Caco-2 (cell line): ENCODE measurements around the gene LEKR1. TPM values are rescaled to one million over a fixed set of nuclear protein-coding genes. Genes with fewer than 3 reads are reported as not detected.

ENCODE experiments used
- BruUV-seq: library from RNA; stranded (reverse); fragments of 400-500 nt; replicated peaks from 2 replicates; lab custom pipeline; 2021; lab: Mats Ljungman, UMichigan
- CTCF ChIA-PET: fragments of 300-600 bp; sonication (Branson Sonifier 250); formaldehyde crosslinking; loops from one replicate; lab custom pipeline; 2022; ENCODE audit warnings: antibody characterized with exemption; lab: Charles Lee
- POLR2A ChIA-PET: fragments of 300-600 bp; sonication (Branson Sonifier 250); formaldehyde crosslinking; loops from one replicate; lab custom pipeline; 2022; ENCODE audit warnings: antibody characterized with exemption; lab: Charles Lee
- DNase-seq, 2 experiments: peaks; one replicate each; pipeline versions ENCODE4 v3.0.0 to v3.0.0-alpha.2; 2020 to 2022
- H3K27me3 ChIP-seq: replicated peaks from 2 replicates; pipeline ENCODE4 v1.6.0; 2011; ENCODE audit warnings: low read length; ENCODE audit not compliant: control insufficient read depth, insufficient read depth
- H3K36me3 ChIP-seq: 2 replicates; pipeline ENCODE4 v1.5.1; 2011; ENCODE audit warnings: low read length; ENCODE audit not compliant: control insufficient read depth, insufficient read depth
- H3K4me1 ChIP-seq: fragments of 250-450 bp; sonication (Bioruptor Pico); 2 replicates; pipeline ENCODE4 v1.5.1; 2020; ENCODE audit warnings: mild to moderate bottlenecking
- H3K4me3 ChIP-seq: 2 replicates; pipeline ENCODE4 v1.5.1; 2011; ENCODE audit warnings: low read depth, mild to moderate bottlenecking, control low read depth, low read length
- H3K9me3 ChIP-seq: fragments of 250-450 bp; sonication (Bioruptor Pico); 2 replicates; pipeline ENCODE4 v1.5.1; 2020; ENCODE audit warnings: mild to moderate bottlenecking, moderate library complexity
- H3K27ac Mint-ChIP-seq: one replicate; pipeline ENCODE4 v1.8.0; 2022; ENCODE audit warnings: mixed read lengths; ENCODE audit not compliant: unreplicated experiment
- H3K27me3 Mint-ChIP-seq: one replicate; pipeline ENCODE4 v1.8.0; 2022; ENCODE audit warnings: mixed read lengths; ENCODE audit not compliant: insufficient read depth, unreplicated experiment
- H3K36me3 Mint-ChIP-seq: one replicate; pipeline ENCODE4 v1.8.0; 2022; ENCODE audit warnings: mild to moderate bottlenecking, mixed read lengths; ENCODE audit not compliant: insufficient read depth, unreplicated experiment
- H3K4me1 Mint-ChIP-seq: one replicate; pipeline ENCODE4 v1.8.0; 2022; ENCODE audit warnings: low read depth, mixed read lengths; ENCODE audit not compliant: unreplicated experiment
- H3K4me3 Mint-ChIP-seq: one replicate; pipeline ENCODE4 v1.8.0; 2022; ENCODE audit warnings: mild to moderate bottlenecking, moderate library complexity, mixed read lengths; ENCODE audit not compliant: unreplicated experiment
- H3K9me3 Mint-ChIP-seq: one replicate; pipeline ENCODE4 v1.8.0; 2022; ENCODE audit warnings: mixed read lengths; ENCODE audit not compliant: unreplicated experiment
- intact Hi-C: fragments of 100-400 bp; cut with micrococcal nuclease; formaldehyde crosslinking; loops from one replicate; pipeline ENCODE4 v1.10.0; 2022; ENCODE audit not compliant: unreplicated experiment
- total RNA-seq: library from RNA; stranded (reverse); gene quantifications from 2 replicates; pipeline ENCODE4 v1.2.3, GENCODE V29; 2022
- TF ChIP-seq, protein P1 (sequence below), 2 experiments: fragments of 200-600 bp in 1 of 2; IDR thresholded peaks; 1 replicate in 1 of 2; 2 replicates in 1 of 2; pipeline versions ENCODE4 v1.5.1 to v1.8.0; 2011 to 2022; ENCODE audit warnings: antibody characterized with exemption in 1 of 2, control low read depth in 1 of 2, inconsistent platforms in 1 of 2, low read depth in 1 of 2, low read length in 1 of 2, mild to moderate bottlenecking in 1 of 2, moderate library complexity in 1 of 2; ENCODE audit not compliant: insufficient read depth in 1 of 2, severe bottlenecking in 1 of 2, unreplicated experiment in 1 of 2

The LEKR1 gene
- total RNA-seq, 1 experiment from 2014 or later = 1.6 TPM

- DNase-seq = no peak
- no peak overlapping the region for H3K4me3 ChIP-seq
- H3K4me1 ChIP-seq = no peaks in the 10 kb centered on the region
- peaks cover 9% of the 10 kb centered on the region for H3K9me3 Mint-ChIP-seq
- no peaks in the 10 kb centered on the region for H3K27me3 Mint-ChIP-seq
- H3K4me3 Mint-ChIP-seq = no peak overlapping the region
- no peaks in the 10 kb centered on the region; the same call in 1 of the 2 replicates for H3K36me3 ChIP-seq
- BruUV-seq = no TSS peak
- H3K27me3 ChIP-seq = no peaks in the 10 kb centered on the region
- no peaks in the 10 kb centered on the region for H3K36me3 Mint-ChIP-seq
- TF ChIP-seq, protein P1, sequence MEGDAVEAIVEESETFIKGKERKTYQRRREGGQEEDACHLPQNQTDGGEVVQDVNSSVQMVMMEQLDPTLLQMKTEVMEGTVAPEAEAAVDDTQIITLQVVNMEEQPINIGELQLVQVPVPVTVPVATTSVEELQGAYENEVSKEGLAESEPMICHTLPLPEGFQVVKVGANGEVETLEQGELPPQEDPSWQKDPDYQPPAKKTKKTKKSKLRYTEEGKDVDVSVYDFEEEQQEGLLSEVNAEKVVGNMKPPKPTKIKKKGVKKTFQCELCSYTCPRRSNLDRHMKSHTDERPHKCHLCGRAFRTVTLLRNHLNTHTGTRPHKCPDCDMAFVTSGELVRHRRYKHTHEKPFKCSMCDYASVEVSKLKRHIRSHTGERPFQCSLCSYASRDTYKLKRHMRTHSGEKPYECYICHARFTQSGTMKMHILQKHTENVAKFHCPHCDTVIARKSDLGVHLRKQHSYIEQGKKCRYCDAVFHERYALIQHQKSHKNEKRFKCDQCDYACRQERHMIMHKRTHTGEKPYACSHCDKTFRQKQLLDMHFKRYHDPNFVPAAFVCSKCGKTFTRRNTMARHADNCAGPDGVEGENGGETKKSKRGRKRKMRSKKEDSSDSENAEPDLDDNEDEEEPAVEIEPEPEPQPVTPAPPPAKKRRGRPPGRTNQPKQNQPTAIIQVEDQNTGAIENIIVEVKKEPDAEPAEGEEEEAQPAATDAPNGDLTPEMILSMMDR (IDR thresholded peaks at IDR 0.05; ENCODE audit: insufficient read depth in 1 of 2, low read depth in 1 of 2, low read length in 1 of 2, severe bottlenecking in 1 of 2, unreplicated experiment in 1 of 2) = no peak
- H3K4me1 Mint-ChIP-seq = peaks cover 11% of the 10 kb centered on the region
- POLR2A ChIA-PET = no interaction called here
- no peak overlapping the region for H3K27ac Mint-ChIP-seq
- no peaks in the 10 kb centered on the region for H3K9me3 ChIP-seq
- intact Hi-C loops = no loop called here
- CTCF ChIA-PET = no interaction called here
Measured at GRCh38 chr3:157067114-157067513, 241.0 kb downstream of the LEKR1 start.

GRCh38 chr3:157069406-157069805 lies 243.3 kb downstream of the LEKR1 start:
- no peak for DNase-seq
- BruUV-seq = no TSS peak
- Histone ChIP-seq H3K9me3 (no peaks in the 10 kb centered on the region), H3K4me3 (no peak overlapping the region), H3K36me3 (no peaks in the 10 kb centered on the region; the same call in 1 of the 2 replicates), H3K4me1 (no peaks in the 10 kb centered on the region), H3K27me3 (no peaks in the 10 kb centered on the region)
- Mint-ChIP-seq H3K36me3 (no peaks in the 10 kb centered on the region), H3K27ac (no peak overlapping the region), H3K9me3 (peaks cover 10% of the 10 kb centered on the region), H3K27me3 (no peaks in the 10 kb centered on the region), H3K4me3 (no peak overlapping the region), H3K4me1 (peaks cover 11% of the 10 kb centered on the region)
- intact Hi-C loops = no loop called here
- CTCF ChIA-PET = no interaction called here
- POLR2A ChIA-PET = no interaction called here
- TF ChIP-seq, protein P1 (IDR thresholded peaks at IDR 0.05; ENCODE audit: insufficient read depth in 1 of 2, low read depth in 1 of 2, low read length in 1 of 2, severe bottlenecking in 1 of 2, unreplicated experiment in 1 of 2) = no peak

DNA sequence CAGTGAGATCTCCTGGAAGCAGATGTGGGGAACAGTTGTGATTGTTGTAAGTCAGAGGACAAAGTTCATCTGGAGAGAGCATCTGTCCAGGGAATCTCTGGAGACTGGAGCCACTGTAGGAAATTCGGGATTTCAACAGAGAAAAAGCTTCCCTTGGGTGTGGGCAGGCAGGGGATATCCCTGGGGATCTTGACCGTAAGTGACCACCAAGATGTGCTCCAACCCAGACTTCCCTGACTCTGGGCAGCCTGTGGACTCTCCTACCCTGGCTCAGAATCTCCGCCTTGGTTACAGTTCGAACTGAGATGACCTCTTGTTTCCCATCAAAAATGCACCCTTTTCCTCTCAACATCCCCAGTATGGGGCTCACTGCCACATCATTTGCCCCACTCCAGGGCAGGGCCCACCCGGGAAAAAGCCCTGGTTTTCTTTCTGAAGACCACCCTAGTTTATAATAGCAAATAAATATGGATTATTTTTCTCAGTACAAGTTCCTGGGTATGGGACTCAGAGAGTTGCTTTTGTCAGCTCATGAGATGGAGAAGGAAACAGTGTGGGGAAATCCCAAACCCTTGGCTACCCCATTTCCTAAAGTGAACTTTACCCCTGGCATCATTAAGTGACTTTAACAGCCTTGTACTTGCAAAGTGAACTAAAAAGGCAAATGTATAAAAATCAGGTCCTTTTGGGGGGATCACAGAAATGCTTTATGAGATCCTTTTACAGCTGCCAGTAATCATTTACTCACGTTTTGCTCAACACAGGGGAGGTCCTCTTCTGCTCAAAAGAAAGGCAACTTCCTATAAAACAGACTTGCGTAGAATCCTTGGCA lies 243.9 kb downstream of the LEKR1 start:
- Mint-ChIP-seq H3K9me3 (peaks cover 10% of the 10 kb centered on the region), H3K27me3 (no peaks in the 10 kb centered on the region), H3K27ac (no peak overlapping the region), H3K4me3 (no peak overlapping the region), H3K36me3 (no peaks in the 10 kb centered on the region), H3K4me1 (peaks cover 11% of the 10 kb centered on the region)
- no TSS peak for BruUV-seq
- TF ChIP-seq, protein P1 (IDR thresholded peaks at IDR 0.05; ENCODE audit: insufficient read depth in 1 of 2, low read depth in 1 of 2, low read length in 1 of 2, severe bottlenecking in 1 of 2, unreplicated experiment in 1 of 2) = no peak
- Histone ChIP-seq H3K4me1 (no peaks in the 10 kb centered on the region), H3K36me3 (no peaks in the 10 kb centered on the region; the same call in 1 of the 2 replicates), H3K27me3 (no peaks in the 10 kb centered on the region), H3K4me3 (no peak overlapping the region), H3K9me3 (no peaks in the 10 kb centered on the region)
- no peak for DNase-seq
- intact Hi-C loops = no loop called here
- CTCF ChIA-PET = no interaction called here
- POLR2A ChIA-PET = no interaction called here
